Measurements from ENCODE around the gene LMO7.

The LMO7 gene

GRCh38 chr13:75841905-75842304, 205.8 kb downstream of the LMO7 start:
- DNase-seq (ENCODE audit: low read depth, low spot score), result no peak

GRCh38 chr13:75843074-75843473, 206.9 kb downstream of the LMO7 start:
- DNase-seq (ENCODE audit: low read depth, low spot score), result no peak

GRCh38 chr13:75843991-75844390, 207.9 kb downstream of the LMO7 start:
- no peak for DNase-seq (ENCODE audit: low read depth, low spot score)

GRCh38 chr13:75847588-75847987, 211.5 kb downstream of the LMO7 start:
- DNase-seq (ENCODE audit: low read depth, low spot score), result no peak

- no peak for DNase-seq (ENCODE audit: low read depth, low spot score)
Measured at GRCh38 chr13:75850916-75851315, 214.8 kb downstream of the LMO7 start.

- DNase-seq (ENCODE audit: low read depth, low spot score), result no peak
Measured at GRCh38 chr13:75855216-75855615, 219.1 kb downstream of the LMO7 start.

- no peak for DNase-seq (ENCODE audit: low read depth, low spot score)
Measured at GRCh38 chr13:75855847-75856246, 219.7 kb downstream of the LMO7 start.

- DNase-seq (ENCODE audit: low read depth, low spot score), result no peak
Measured at GRCh38 chr13:75857291-75857690, 221.2 kb downstream of the LMO7 start.

GRCh38 chr13:75860935-75861334, 224.8 kb downstream of the LMO7 start:
- no peak for DNase-seq (ENCODE audit: low read depth, low spot score)

GRCh38 chr13:75861786-75862185, 225.7 kb downstream of the LMO7 start:
- no peak for DNase-seq (ENCODE audit: low read depth, low spot score)

GRCh38 chr13:75864718-75865117, 228.6 kb downstream of the LMO7 start:
- DNase-seq (ENCODE audit: low read depth, low spot score), result peak; percentile 40

- no peak for DNase-seq (ENCODE audit: low read depth, low spot score)
Measured at GRCh38 chr13:75867379-75868117, 231.4 kb downstream of the LMO7 start.

- no peak for DNase-seq (ENCODE audit: low read depth, low spot score)
Measured at GRCh38 chr13:75869981-75870380, 233.9 kb downstream of the LMO7 start.

GRCh38 chr13:75870397-75870903, 234.3 kb downstream of the LMO7 start:
- DNase-seq (ENCODE audit: low read depth, low spot score), result no peak

GRCh38 chr13:75871059-75871458, 234.9 kb downstream of the LMO7 start:
- DNase-seq (ENCODE audit: low read depth, low spot score), result no peak

- no peak for DNase-seq (ENCODE audit: low read depth, low spot score)
Measured at GRCh38 chr13:75872980-75873379, 236.8 kb downstream of the LMO7 start.

GRCh38 chr13:75873494-75873893, 237.4 kb downstream of the LMO7 start:
- DNase-seq (ENCODE audit: low read depth, low spot score), result no peak

- DNase-seq (ENCODE audit: low read depth, low spot score), result no peak
Measured at GRCh38 chr13:75875450-75875849, 239.3 kb downstream of the LMO7 start.

- peak; percentile 50 for DNase-seq (ENCODE audit: low read depth, low spot score)
Measured at GRCh38 chr13:75876142-75877050, 240.3 kb downstream of the LMO7 start.

- no peak for DNase-seq (ENCODE audit: low read depth, low spot score)
Measured at GRCh38 chr13:75877071-75877470, 240.9 kb downstream of the LMO7 start.

- DNase-seq (ENCODE audit: low read depth, low spot score), result no peak
Measured at GRCh38 chr13:75879656-75880055, 243.5 kb downstream of the LMO7 start.

- no peak for DNase-seq (ENCODE audit: low read depth, low spot score)
Measured at GRCh38 chr13:75881109-75881775, 245.1 kb downstream of the LMO7 start.
